Measurements from ENCODE around the gene PIK3C2G. TPM values are rescaled to one million over a fixed set of nuclear protein-coding genes. Genes with fewer than 3 reads are reported as not detected.

PIK3C2G gene
- polyA plus RNA-seq, 4 donors, result 0.52 to 6.8 (median 2.7) TPM

DNA sequence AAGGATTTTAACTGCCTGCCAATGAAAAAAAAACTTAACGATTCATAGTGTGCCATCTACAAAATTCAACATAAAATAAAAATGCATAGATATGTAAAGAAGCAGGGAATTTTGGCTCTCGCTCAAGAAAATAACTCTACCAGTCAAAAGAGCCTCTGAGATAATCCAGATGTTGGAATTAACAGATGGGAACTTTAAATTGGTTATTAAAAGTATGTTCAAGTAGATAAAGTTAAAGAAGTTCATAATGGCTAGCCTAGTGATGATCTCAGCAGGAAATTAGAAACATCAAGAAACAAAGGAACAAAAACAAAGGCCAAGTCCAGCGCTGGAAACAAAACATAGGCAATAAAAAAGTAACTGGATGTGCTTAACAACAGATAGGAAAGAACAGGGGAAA lies 23.1 kb downstream of the PIK3C2G start:
- Histone ChIP-seq H3K4me1 (ENCODE audit: control insufficient read depth in 3 of 3, insufficient read depth in 2 of 3, low read depth in 1 of 3, low read length in 2 of 3) (no peaks in the 10 kb centered on the region), H3K9me3 (ENCODE audit: control insufficient read depth in 2 of 2, insufficient read depth in 1 of 2, low read depth in 1 of 2, low read length in 1 of 2) (no peaks in the 10 kb centered on the region), H3K36me3 (ENCODE audit: control insufficient read depth in 3 of 3, insufficient read depth in 2 of 3, low read depth in 1 of 3, low read length in 3 of 3) (no peaks in the 10 kb centered on the region), H3K4me3 (ENCODE audit: low read depth in 1 of 3, low read length in 3 of 3) (no peak overlapping the region), H3K27ac (ENCODE audit: low read depth in 1 of 3, low read length in 2 of 3) (no peak overlapping the region), H3K27me3 (ENCODE audit: control insufficient read depth in 3 of 3, insufficient read depth in 3 of 3, low read length in 3 of 3) (no peaks in the 10 kb centered on the region)
- DNase-seq (no peak), FAIRE-seq (no peak)
- WGBS, 3 donors, result 53 to 84% (median 66%) methylated on average over 3 of the region's 3 CpGs

DNA sequence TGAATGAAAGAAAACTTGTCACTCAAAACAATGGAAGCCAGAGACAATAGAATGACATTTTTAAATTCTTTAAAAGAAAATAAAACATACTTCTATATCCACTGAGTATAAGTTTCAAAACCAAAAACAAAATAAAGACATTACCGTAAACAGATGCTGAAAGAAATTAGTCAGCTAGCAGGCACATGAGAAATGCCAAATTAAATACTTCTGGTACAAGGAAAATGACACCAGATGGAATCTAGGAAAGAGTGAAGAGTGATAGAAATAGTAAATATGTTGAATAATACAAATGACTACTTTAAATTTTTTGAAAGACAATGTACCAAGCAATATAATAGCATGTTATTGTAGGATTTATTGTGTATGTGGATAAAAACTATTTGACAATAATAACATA lies 23.8 kb downstream of the PIK3C2G start:
- FAIRE-seq, result no peak
- WGBS, 3 donors, result 5 to 82% (median 42%) methylated on average over 1 of the region's 1 CpG

DNA sequence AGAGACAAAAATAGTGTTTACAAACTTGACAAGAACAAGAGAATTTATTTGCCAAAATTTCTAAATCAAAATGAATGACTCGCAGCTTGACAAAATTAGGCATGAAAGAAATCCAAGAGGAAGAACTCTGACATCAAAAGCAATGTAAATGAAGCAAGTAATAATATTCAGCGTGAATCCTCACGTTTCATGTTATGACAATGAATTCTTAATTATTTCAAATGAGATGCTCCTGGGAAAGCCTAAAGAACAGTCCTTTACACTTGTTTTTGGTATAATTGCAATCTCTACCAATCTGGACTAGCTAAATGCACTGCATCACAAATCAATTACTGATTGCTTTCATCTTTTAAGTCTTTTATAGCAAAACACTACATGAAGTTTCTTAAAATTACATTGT lies 29.1 kb downstream of the PIK3C2G start:
- no peaks in the 10 kb centered on the region for H3K36me3 ChIP-seq (ENCODE audit: control insufficient read depth in 3 of 3, insufficient read depth in 2 of 3, low read depth in 1 of 3, low read length in 3 of 3)
- 71 to 88% (median 77%) methylated on average over 3 of the region's 3 CpGs for WGBS, 3 donors
- H3K4me1 ChIP-seq (ENCODE audit: control insufficient read depth in 3 of 3, insufficient read depth in 2 of 3, low read depth in 1 of 3, low read length in 2 of 3), result no peaks in the 10 kb centered on the region
- no peaks in the 10 kb centered on the region for H3K9me3 ChIP-seq (ENCODE audit: control insufficient read depth in 2 of 2, insufficient read depth in 1 of 2, low read depth in 1 of 2, low read length in 1 of 2)
- H3K27ac ChIP-seq (ENCODE audit: low read depth in 1 of 3, low read length in 2 of 3), result no peak overlapping the region
- no peaks in the 10 kb centered on the region for H3K27me3 ChIP-seq (ENCODE audit: control insufficient read depth in 3 of 3, insufficient read depth in 3 of 3, low read length in 3 of 3)
- FAIRE-seq (no peak), DNase-seq (no peak)
- no peak overlapping the region for H3K4me3 ChIP-seq (ENCODE audit: low read depth in 1 of 3, low read length in 3 of 3)

More for the DNA sequence above, 23.8 kb downstream of the PIK3C2G start:
- H3K9me3 ChIP-seq (ENCODE audit: control insufficient read depth in 2 of 2, insufficient read depth in 1 of 2, low read depth in 1 of 2, low read length in 1 of 2), result no peaks in the 10 kb centered on the region
- no peaks in the 10 kb centered on the region for H3K4me1 ChIP-seq (ENCODE audit: control insufficient read depth in 3 of 3, insufficient read depth in 2 of 3, low read depth in 1 of 3, low read length in 2 of 3)
- DNase-seq, result no peak
- H3K4me3 ChIP-seq (ENCODE audit: low read depth in 1 of 3, low read length in 3 of 3), result no peak overlapping the region
- no peaks in the 10 kb centered on the region for H3K36me3 ChIP-seq (ENCODE audit: control insufficient read depth in 3 of 3, insufficient read depth in 2 of 3, low read depth in 1 of 3, low read length in 3 of 3)
- no peaks in the 10 kb centered on the region for H3K27me3 ChIP-seq (ENCODE audit: control insufficient read depth in 3 of 3, insufficient read depth in 3 of 3, low read length in 3 of 3)
- no peak overlapping the region for H3K27ac ChIP-seq (ENCODE audit: low read depth in 1 of 3, low read length in 2 of 3)

DNA sequence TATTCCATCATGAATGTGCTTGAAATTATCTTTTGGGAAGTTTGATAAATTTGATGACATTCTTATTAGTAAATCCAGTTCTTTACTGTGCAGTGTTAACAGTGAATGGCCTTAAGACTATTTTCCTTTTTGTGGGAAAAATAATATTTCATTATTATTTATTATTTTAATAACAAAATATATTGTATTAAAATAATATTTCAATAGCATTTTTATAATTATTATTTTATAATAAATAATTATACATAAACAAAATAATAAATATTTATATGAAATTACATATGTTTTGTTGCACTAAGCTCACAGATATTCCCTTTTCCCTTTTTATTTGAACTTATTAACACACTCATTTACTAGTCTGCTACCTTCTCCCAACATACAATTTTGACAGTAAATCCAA lies 33.6 kb downstream of the PIK3C2G start:
- Histone ChIP-seq H3K4me1 (ENCODE audit: control insufficient read depth in 3 of 3, insufficient read depth in 2 of 3, low read depth in 1 of 3, low read length in 2 of 3) (no peaks in the 10 kb centered on the region), H3K9me3 (ENCODE audit: control insufficient read depth in 2 of 2, insufficient read depth in 1 of 2, low read depth in 1 of 2, low read length in 1 of 2) (no peaks in the 10 kb centered on the region), H3K4me3 (ENCODE audit: low read depth in 1 of 3, low read length in 3 of 3) (no peak overlapping the region), H3K36me3 (ENCODE audit: control insufficient read depth in 3 of 3, insufficient read depth in 2 of 3, low read depth in 1 of 3, low read length in 3 of 3) (no peaks in the 10 kb centered on the region), H3K27me3 (ENCODE audit: control insufficient read depth in 3 of 3, insufficient read depth in 3 of 3, low read length in 3 of 3) (no peaks in the 10 kb centered on the region), H3K27ac (ENCODE audit: low read depth in 1 of 3, low read length in 2 of 3) (no peak overlapping the region)
- FAIRE-seq (peak; percentile 90), DNase-seq (no peak)

DNA sequence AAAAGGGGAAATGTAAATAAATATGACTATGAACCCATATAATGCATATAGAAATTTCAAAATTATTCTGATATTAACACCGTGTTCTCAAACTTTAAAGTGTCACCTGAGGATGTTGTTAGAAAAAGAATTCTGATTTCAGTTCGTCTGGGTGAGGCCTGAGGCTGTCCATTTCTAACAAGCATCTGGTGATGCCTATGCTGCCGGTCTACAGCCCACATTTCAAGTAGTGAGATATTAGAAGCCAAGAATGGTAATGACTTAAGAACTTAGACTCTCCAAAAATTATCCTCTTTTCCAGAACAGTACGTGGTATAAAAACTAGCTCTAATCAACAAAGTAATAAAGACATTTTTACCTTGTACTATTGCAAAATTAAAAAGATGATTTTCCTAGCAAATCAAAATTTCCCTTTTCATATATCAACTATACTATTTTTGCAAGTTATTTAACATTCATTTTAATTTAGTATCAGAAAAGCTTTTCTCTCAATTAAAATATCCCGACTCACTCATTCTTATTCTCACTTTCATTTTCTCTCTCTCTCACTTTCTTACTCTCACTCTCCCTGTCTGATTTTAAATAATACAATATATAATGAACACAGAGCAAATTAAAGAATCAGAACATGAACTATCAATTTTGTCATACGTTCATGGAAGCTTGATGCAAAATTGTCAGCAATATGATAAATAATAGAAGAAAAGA lies 35.0 kb downstream of the PIK3C2G start:
- Histone ChIP-seq H3K36me3 (ENCODE audit: control insufficient read depth in 3 of 3, insufficient read depth in 2 of 3, low read depth in 1 of 3, low read length in 3 of 3) (no peaks in the 10 kb centered on the region), H3K4me3 (ENCODE audit: low read depth in 1 of 3, low read length in 3 of 3) (peak overlapping the region in 1 of 3 donors; percentile 38), H3K9me3 (ENCODE audit: control insufficient read depth in 2 of 2, insufficient read depth in 1 of 2, low read depth in 1 of 2, low read length in 1 of 2) (no peaks in the 10 kb centered on the region), H3K4me1 (ENCODE audit: control insufficient read depth in 3 of 3, insufficient read depth in 2 of 3, low read depth in 1 of 3, low read length in 2 of 3) (no peaks in the 10 kb centered on the region), H3K27me3 (ENCODE audit: control insufficient read depth in 3 of 3, insufficient read depth in 3 of 3, low read length in 3 of 3) (no peaks in the 10 kb centered on the region), H3K27ac (ENCODE audit: low read depth in 1 of 3, low read length in 2 of 3) (no peak overlapping the region)
- peak in 1 of 2 donors; percentile 15 for DNase-seq
- WGBS, 3 donors, result 19 to 48% (median 37%) methylated on average over 6 of the region's 6 CpGs
- no peak for FAIRE-seq

DNA sequence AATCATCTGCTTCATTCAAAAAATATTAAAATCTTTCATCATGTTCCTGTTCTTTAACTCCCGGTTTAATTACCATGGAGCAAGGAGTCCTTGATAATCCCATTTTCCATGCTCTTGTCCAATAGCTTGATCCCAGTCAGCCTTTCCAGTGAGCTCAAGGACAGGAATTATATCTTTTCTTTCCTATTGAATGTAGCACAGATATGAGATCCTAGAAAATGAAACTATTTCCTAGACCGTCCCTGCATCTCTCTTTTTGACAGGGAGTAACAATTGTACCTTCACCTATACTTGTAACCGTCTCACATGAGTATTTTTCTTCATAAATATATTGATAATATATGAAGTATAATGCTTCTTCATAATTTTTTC lies 35.6 kb downstream of the PIK3C2G start:
- Histone ChIP-seq H3K27me3 (ENCODE audit: control insufficient read depth in 3 of 3, insufficient read depth in 3 of 3, low read length in 3 of 3) (no peaks in the 10 kb centered on the region), H3K36me3 (ENCODE audit: control insufficient read depth in 3 of 3, insufficient read depth in 2 of 3, low read depth in 1 of 3, low read length in 3 of 3) (no peaks in the 10 kb centered on the region), H3K4me3 (ENCODE audit: low read depth in 1 of 3, low read length in 3 of 3) (peak overlapping the region in 1 of 3 donors; percentile 38), H3K9me3 (ENCODE audit: control insufficient read depth in 2 of 2, insufficient read depth in 1 of 2, low read depth in 1 of 2, low read length in 1 of 2) (peaks cover 0 to 1% of the 10 kb centered on the region in 2 donors), H3K4me1 (ENCODE audit: control insufficient read depth in 3 of 3, insufficient read depth in 2 of 3, low read depth in 1 of 3, low read length in 2 of 3) (no peaks in the 10 kb centered on the region), H3K27ac (ENCODE audit: low read depth in 1 of 3, low read length in 2 of 3) (no peak overlapping the region)
- no peak for FAIRE-seq
- peak in 1 of 2 donors; percentile 21 for DNase-seq
- 16 to 51% (median 29%) methylated on average over 3 of the region's 3 CpGs for WGBS, 3 donors

DNA sequence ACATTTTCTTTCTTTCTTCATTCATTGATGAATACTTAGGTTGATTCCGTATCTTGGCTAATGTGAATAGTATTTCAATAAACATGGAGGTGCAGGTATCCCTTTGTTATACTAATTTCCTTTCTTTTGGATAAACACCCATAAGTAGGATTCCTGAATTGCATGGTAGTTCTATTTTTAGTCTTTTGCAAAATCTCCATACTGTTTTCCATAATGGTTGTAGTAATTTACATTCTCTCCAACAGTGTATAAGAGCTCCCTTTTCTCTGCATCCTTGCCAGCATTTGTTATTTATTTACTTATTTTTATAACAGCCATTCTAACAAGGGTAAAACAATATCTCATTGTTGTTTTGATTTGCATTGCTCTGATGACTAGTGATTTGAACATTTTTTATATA lies 36.6 kb downstream of the PIK3C2G start:
- no peak overlapping the region for H3K4me3 ChIP-seq (ENCODE audit: low read depth in 1 of 3, low read length in 3 of 3)
- no peaks in the 10 kb centered on the region for H3K4me1 ChIP-seq (ENCODE audit: control insufficient read depth in 3 of 3, insufficient read depth in 2 of 3, low read depth in 1 of 3, low read length in 2 of 3)
- WGBS, 3 donors, result 92 to 97% (median 95%) methylated on average over 1 of the region's 1 CpG
- no peak for FAIRE-seq
- no peak for DNase-seq
- no peaks in the 10 kb centered on the region for H3K27me3 ChIP-seq (ENCODE audit: control insufficient read depth in 3 of 3, insufficient read depth in 3 of 3, low read length in 3 of 3)
- H3K9me3 ChIP-seq (ENCODE audit: control insufficient read depth in 2 of 2, insufficient read depth in 1 of 2, low read depth in 1 of 2, low read length in 1 of 2), result peaks cover 0 to 9% of the 10 kb centered on the region in 2 donors
- H3K36me3 ChIP-seq (ENCODE audit: control insufficient read depth in 3 of 3, insufficient read depth in 2 of 3, low read depth in 1 of 3, low read length in 3 of 3), result no peaks in the 10 kb centered on the region
- no peak overlapping the region for H3K27ac ChIP-seq (ENCODE audit: low read depth in 1 of 3, low read length in 2 of 3)

DNA sequence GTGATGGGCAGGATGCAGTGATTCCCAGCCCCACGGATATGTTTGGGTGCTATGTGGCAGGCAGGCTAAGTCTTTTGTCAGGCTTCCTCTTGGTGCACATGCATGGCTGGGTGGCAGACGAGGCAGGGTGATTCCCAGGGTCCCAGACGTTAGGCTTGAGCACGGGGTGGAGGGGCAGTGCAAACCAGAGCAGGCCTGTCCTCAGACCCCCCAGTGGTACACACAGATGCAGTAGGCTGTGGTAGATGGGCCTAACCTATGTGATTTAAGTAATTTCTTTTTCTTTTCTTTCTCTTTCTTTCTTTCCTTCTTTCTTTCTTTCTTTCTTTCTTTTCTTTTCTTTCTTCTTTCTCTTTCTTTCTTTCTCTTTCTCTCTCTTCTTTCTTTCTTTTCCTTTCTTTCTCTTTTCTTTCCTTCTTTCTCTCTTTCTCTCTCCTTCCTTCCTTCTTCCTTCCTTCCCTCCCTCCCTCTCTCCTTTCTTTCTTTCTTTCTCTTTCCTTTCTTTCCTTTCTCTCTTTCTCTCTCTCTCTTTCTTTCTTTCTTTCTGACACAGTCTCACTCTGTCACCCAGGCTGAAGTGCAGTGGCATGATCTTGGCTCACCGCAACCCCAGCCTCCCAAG lies 41.6 kb downstream of the PIK3C2G start:
- Histone ChIP-seq H3K27me3 (ENCODE audit: control insufficient read depth in 3 of 3, insufficient read depth in 3 of 3, low read length in 3 of 3) (no peaks in the 10 kb centered on the region), H3K9me3 (ENCODE audit: control insufficient read depth in 2 of 2, insufficient read depth in 1 of 2, low read depth in 1 of 2, low read length in 1 of 2) (peaks cover 0 to 9% of the 10 kb centered on the region in 2 donors), H3K4me3 (ENCODE audit: low read depth in 1 of 3, low read length in 3 of 3) (no peak overlapping the region), H3K4me1 (ENCODE audit: control insufficient read depth in 3 of 3, insufficient read depth in 2 of 3, low read depth in 1 of 3, low read length in 2 of 3) (no peaks in the 10 kb centered on the region), H3K36me3 (ENCODE audit: control insufficient read depth in 3 of 3, insufficient read depth in 2 of 3, low read depth in 1 of 3, low read length in 3 of 3) (no peaks in the 10 kb centered on the region), H3K27ac (ENCODE audit: low read depth in 1 of 3, low read length in 2 of 3) (no peak overlapping the region)
- no peak for DNase-seq
- FAIRE-seq, result no peak
- WGBS, 3 donors, result 83 to 94% (median 91%) methylated on average over 5 of the region's 5 CpGs

DNA sequence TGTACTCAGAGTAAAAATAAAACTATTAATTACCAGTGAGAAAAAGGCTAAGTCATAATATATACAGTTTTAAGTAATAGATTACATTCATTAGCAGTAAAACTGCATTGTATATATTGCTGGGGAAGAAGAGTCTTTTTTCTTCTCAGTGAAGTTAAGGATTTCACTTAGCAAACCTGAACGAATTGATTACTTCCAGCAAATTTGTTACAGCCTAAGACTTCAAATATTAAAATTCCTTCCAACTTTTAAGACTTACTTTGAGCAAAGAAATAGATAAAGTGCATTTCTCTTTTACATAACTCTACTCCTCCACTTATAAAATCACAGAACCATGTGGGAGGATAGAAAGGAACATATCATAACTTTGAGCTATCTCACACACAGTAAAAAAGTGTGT lies 43.3 kb downstream of the PIK3C2G start:
- 26 to 76% (median 52%) methylated on average over 1 of the region's 1 CpG for WGBS, 3 donors
- FAIRE-seq (no peak), DNase-seq (no peak)
- H3K27ac ChIP-seq (ENCODE audit: low read depth in 1 of 3, low read length in 2 of 3), result no peak overlapping the region
- no peaks in the 10 kb centered on the region for H3K27me3 ChIP-seq (ENCODE audit: control insufficient read depth in 3 of 3, insufficient read depth in 3 of 3, low read length in 3 of 3)
- no peaks in the 10 kb centered on the region for H3K4me1 ChIP-seq (ENCODE audit: control insufficient read depth in 3 of 3, insufficient read depth in 2 of 3, low read depth in 1 of 3, low read length in 2 of 3)
- H3K36me3 ChIP-seq (ENCODE audit: control insufficient read depth in 3 of 3, insufficient read depth in 2 of 3, low read depth in 1 of 3, low read length in 3 of 3), result no peaks in the 10 kb centered on the region
- no peak overlapping the region for H3K4me3 ChIP-seq (ENCODE audit: low read depth in 1 of 3, low read length in 3 of 3)
- peaks cover 0 to 9% of the 10 kb centered on the region in 2 donors for H3K9me3 ChIP-seq (ENCODE audit: control insufficient read depth in 2 of 2, insufficient read depth in 1 of 2, low read depth in 1 of 2, low read length in 1 of 2)
